OCI-M2 (cell line): ENCODE data around the gene RNF208.
A peak's percentile ranks its signal among the peaks of the same experiment; 100 is the strongest.

Experiments
- DNase-seq: peaks from one replicate; lab custom pipeline; 2025; ENCODE audit not compliant: unreplicated experiment; lab: John Stamatoyannopoulos, UW

The RNF208 gene

GRCh38 chr9:137193771-137194170 is 28.3 kb downstream of the RNF208 start:
- no peak for DNase-seq

GRCh38 chr9:137192859-137193258 is 29.2 kb downstream of the RNF208 start:
- DNase-seq, result no peak

- DNase-seq, result no peak
Observed at GRCh38 chr9:137192448-137192780, 29.6 kb downstream of the RNF208 start.

GRCh38 chr9:137191691-137192447 is 30.2 kb downstream of the RNF208 start:
- DNase-seq, result no peak

GRCh38 chr9:137191245-137191644 is 30.8 kb downstream of the RNF208 start:
- DNase-seq, result no peak

GRCh38 chr9:137190315-137190856 is 31.7 kb downstream of the RNF208 start:
- no peak for DNase-seq

- DNase-seq, result no peak
Observed at GRCh38 chr9:137189297-137190295, 32.4 kb downstream of the RNF208 start.

GRCh38 chr9:137188490-137189296 is 33.3 kb downstream of the RNF208 start, which contains the start of the genes ANAPC2 and SSNA1:
TSS of gene ANAPC2 (minus strand) at chr9:137188560. CDS start at chr9:137188532, 28 bp downstream.
TSS of gene SSNA1 (plus strand) at chr9:137188676. CDS start at chr9:137188727, 51 bp downstream.
- DNase-seq, result peak; percentile 39

- no peak for DNase-seq
Observed at GRCh38 chr9:137188086-137188489, 34.0 kb downstream of the RNF208 start.

GRCh38 chr9:137187386-137187785 is 34.7 kb downstream of the RNF208 start:
- DNase-seq, result no peak

- no peak for DNase-seq
Observed at GRCh38 chr9:137186385-137186784, 35.7 kb downstream of the RNF208 start.

- no peak for DNase-seq
Observed at GRCh38 chr9:137185921-137186320, 36.1 kb downstream of the RNF208 start.

- no peak for DNase-seq
Observed at GRCh38 chr9:137184881-137185660, 37.0 kb downstream of the RNF208 start.

GRCh38 chr9:137183980-137184595 is 38.0 kb downstream of the RNF208 start:
- DNase-seq, result no peak

GRCh38 chr9:137182836-137183235 is 39.2 kb downstream of the RNF208 start:
- DNase-seq, result no peak

GRCh38 chr9:137181680-137182079 is 40.4 kb downstream of the RNF208 start:
- DNase-seq, result no peak

GRCh38 chr9:137180491-137180890 is 41.5 kb downstream of the RNF208 start:
- no peak for DNase-seq

GRCh38 chr9:137179761-137180160 is 42.3 kb downstream of the RNF208 start:
- no peak for DNase-seq

- no peak for DNase-seq
Observed at GRCh38 chr9:137178939-137179630, 43.0 kb downstream of the RNF208 start.
